GM23248 (cell line): ENCODE results near the gene MITF. TPM values are rescaled to one million over a fixed set of nuclear protein-coding genes. Genes with fewer than 3 reads are reported as not detected.
A peak's percentile ranks its signal among the peaks of the same experiment; 100 is the strongest.

Experiments used
- DNase-seq: peaks from one replicate; pipeline ENCODE4 v3.0.0-alpha.2; 2015
- H2AFZ ChIP-seq: fragments of 200-600 bp; sonication (generic); 2 replicates; pipeline ENCODE4 v1.6.1; 2016; ENCODE audit warnings: antibody characterized with exemption
- H3F3A ChIP-seq: fragments of 200-600 bp; sonication (generic); 2 replicates; pipeline ENCODE4 v1.6.1; 2016; ENCODE audit warnings: mild to moderate bottlenecking, antibody characterized with exemption, mixed run types; ENCODE audit not compliant: insufficient read depth
- H3K27ac ChIP-seq: fragments of 200-600 bp; sonication (generic); 2 replicates; pipeline ENCODE4 v1.5.1; 2016; ENCODE audit warnings: mild to moderate bottlenecking
- H3K27me3 ChIP-seq: fragments of 200-600 bp; sonication (generic); replicated peaks from 2 replicates; pipeline ENCODE4 v1.6.1; 2016; ENCODE audit warnings: mild to moderate bottlenecking; ENCODE audit not compliant: insufficient read depth
- H3K36me3 ChIP-seq: fragments of 200-600 bp; sonication (generic); 2 replicates; pipeline ENCODE4 v1.6.1; 2016; ENCODE audit warnings: low read depth, mild to moderate bottlenecking
- H3K4me1 ChIP-seq: fragments of 200-600 bp; sonication (generic); 2 replicates; pipeline ENCODE4 v1.6.1; 2016; ENCODE audit warnings: mild to moderate bottlenecking; ENCODE audit not compliant: insufficient read depth
- H3K4me2 ChIP-seq: fragments of 200-600 bp; sonication (generic); one replicate; pipeline ENCODE4 v1.6.1; 2016; ENCODE audit warnings: mild to moderate bottlenecking; ENCODE audit not compliant: unreplicated experiment
- H3K4me3 ChIP-seq: fragments of 200-600 bp; sonication (generic); 2 replicates; pipeline ENCODE4 v1.5.1; 2016; ENCODE audit warnings: mild to moderate bottlenecking
- H3K79me2 ChIP-seq: fragments of 200-600 bp; sonication (generic); 2 replicates; pipeline ENCODE4 v1.6.1; 2016; ENCODE audit warnings: mild to moderate bottlenecking; ENCODE audit not compliant: insufficient read depth
- H3K9ac ChIP-seq: fragments of 200-600 bp; sonication (generic); 2 replicates; pipeline ENCODE4 v1.6.1; 2016; ENCODE audit warnings: mild to moderate bottlenecking
- H3K9me2 ChIP-seq: fragments of 200-600 bp; sonication (generic); 2 replicates; pipeline ENCODE4 v1.6.1; 2016; ENCODE audit warnings: mixed run types, mild to moderate bottlenecking, moderate library complexity; ENCODE audit not compliant: insufficient read depth
- H3K9me3 ChIP-seq: fragments of 200-600 bp; sonication (generic); one replicate; pipeline ENCODE4 v1.6.1; 2017; ENCODE audit warnings: low read depth
- H4K20me1 ChIP-seq: fragments of 200-600 bp; sonication (generic); 2 replicates; pipeline ENCODE4 v1.6.0; 2016; ENCODE audit not compliant: insufficient read depth
- EZH2 ChIP-seq: fragments of 200-600 bp; sonication (generic); IDR thresholded peaks from 2 replicates; pipeline ENCODE4 v1.6.1; 2018; ENCODE audit warnings: antibody characterized with exemption, mild to moderate bottlenecking; ENCODE audit not compliant: insufficient read depth, poor library complexity, severe bottlenecking
- EZH2phosphoT487 ChIP-seq: fragments of 200-600 bp; sonication (generic); IDR thresholded peaks from 2 replicates; pipeline ENCODE4 v1.6.1; 2018; ENCODE audit warnings: antibody characterized with exemption, moderate library complexity, mild to moderate bottlenecking, low read depth; ENCODE audit not compliant: insufficient read depth
- WGBS, 2 experiments: methylation state at CpG; one replicate each; pipeline ENCODE4 v1.1.6; 2015 to 2017; ENCODE audit warnings: low lambda C conversion rate in 2 of 2, low coverage in 1 of 2; ENCODE audit errors: missing lambda C conversion rate in 2 of 2; 5-methylcytosine and 5-hydroxymethylcytosine counted together
- in situ Hi-C: fragments of 300-500 bp; cut with MboI; formaldehyde crosslinking; loops from 2 replicates; pipeline ENCODE4 v1.15.0; 2020
- polyA plus RNA-seq: library from polyadenylated mRNA; unstranded; fragments of >200 nt; fragmentation: Nextera tagmentation; extraction: Ambion mirVana; gene quantifications from 2 replicates; pipeline ENCODE4 v1.2.1, GENCODE V29; 2016
- total RNA-seq: library from RNA; depleted of rRNA; stranded (reverse); fragments of >200 nt; shearing (Covaris generic); gene quantifications from 2 replicates; pipeline ENCODE4 v1.2.3, GENCODE V29; 2014; rRNA removed

Gene MITF
- 0.38 and 0.86 TPM in 2 replicates for total RNA-seq
- 2.0 and 2.1 TPM in 2 replicates for polyA plus RNA-seq

GRCh38 chr3:69739204-69740102 lies at the start of gene MITF:
Gene MITF (plus strand): TSS chr3:69739464. CDS start chr3:69739598, 134 bp downstream.
- H3K27me3 ChIP-seq: peaks cover 38% of the 10 kb centered on the region

GRCh38 chr3:69691860-69692259 lies 47.4 kb upstream of the MITF start:
- Histone ChIP-seq H2AFZ (no peak overlapping the region), H3K9ac (no peak overlapping the region), H4K20me1 (no peaks in the 10 kb centered on the region), H3K9me3 (no peaks in the 10 kb centered on the region), H3K27me3 (peaks cover 36% of the 10 kb centered on the region), H3K79me2 (no peaks in the 10 kb centered on the region), H3K27ac (no peak overlapping the region), H3K4me2 (no peak overlapping the region), H3K9me2 (no peaks in the 10 kb centered on the region), H3K36me3 (no peaks in the 10 kb centered on the region), H3K4me3 (no peak overlapping the region), H3K4me1 (peaks cover 5% of the 10 kb centered on the region), H3F3A (peaks cover 5% of the 10 kb centered on the region)
- WGBS, 2 experiments: 68 to 78% methylated on average over 4 of the region's 4 CpGs
- in situ Hi-C loops: loop anchor here (25.0 kb wide), 2 partner anchors 170 to 245 kb away; no protein-coding TSS in a partner anchor
- no peak for DNase-seq
- TF ChIP-seq EZH2phosphoT487: no peak
- no peak for TF ChIP-seq EZH2

More at GRCh38 chr3:69739204-69740102, at the start of gene MITF:
- H3K9ac ChIP-seq: peak within 1 kb of the TSS; percentile 61
- H3K4me3 ChIP-seq: peak within 1 kb of the TSS; percentile 94
- no peak within 1 kb of the TSS for H3K27ac ChIP-seq
- no peaks in the 10 kb centered on the region for H3K4me1 ChIP-seq
- DNase-seq: peak; percentile 97
- in situ Hi-C loops: no loop called here
- peak within 1 kb of the TSS; percentile 99 for H3K4me2 ChIP-seq
- 1 to 2% methylated on average over 57 to 69 of the region's 81 CpGs for WGBS, 2 experiments
- no peaks in the 10 kb centered on the region for H3K9me2 ChIP-seq
- no peaks in the 10 kb centered on the region for H3K9me3 ChIP-seq
- no peaks in the 10 kb centered on the region for H3K36me3 ChIP-seq
- H2AFZ ChIP-seq: peak within 1 kb of the TSS; percentile 98
- TF ChIP-seq EZH2phosphoT487 (no peak), EZH2 (no peak)
- 0 out of 2 replicates have a peak, but pooled peaks cover 13% of the 10 kb centered on the region for H3F3A ChIP-seq
- H3K79me2 ChIP-seq: no peaks in the 10 kb centered on the region
- no peaks in the 10 kb centered on the region for H4K20me1 ChIP-seq

GRCh38 chr3:69692761-69693160 lies 46.5 kb upstream of the MITF start:
- H3K27me3 ChIP-seq: peaks cover 36% of the 10 kb centered on the region
- WGBS, 2 experiments: 84 to 95% methylated on average over 2 of the region's 2 CpGs
- H3F3A ChIP-seq: no peaks in the 10 kb centered on the region
- H2AFZ ChIP-seq: no peak overlapping the region
- no peaks in the 10 kb centered on the region for H3K9me2 ChIP-seq
- H3K9ac ChIP-seq: no peak overlapping the region
- in situ Hi-C loops: loop anchor here (25.0 kb wide), 2 partner anchors 170 to 245 kb away; no protein-coding TSS in a partner anchor
- no peaks in the 10 kb centered on the region for H4K20me1 ChIP-seq
- no peak for DNase-seq
- no peaks in the 10 kb centered on the region for H3K79me2 ChIP-seq
- TF ChIP-seq EZH2phosphoT487 (no peak), EZH2 (no peak)
- no peaks in the 10 kb centered on the region for H3K36me3 ChIP-seq
- no peak overlapping the region for H3K4me3 ChIP-seq
- no peaks in the 10 kb centered on the region for H3K9me3 ChIP-seq
- H3K27ac ChIP-seq: no peak overlapping the region
- H3K4me2 ChIP-seq: no peak overlapping the region
- peaks cover 3% of the 10 kb centered on the region; the same call in 1 of the 2 replicates for H3K4me1 ChIP-seq

- Histone ChIP-seq H2AFZ (no peak overlapping the region), H3K4me2 (no peak overlapping the region), H3K9me3 (no peaks in the 10 kb centered on the region), H3K9ac (no peak overlapping the region), H3K4me3 (no peak overlapping the region), H3K27me3 (peaks cover 13% of the 10 kb centered on the region), H3F3A (no peaks in the 10 kb centered on the region), H3K79me2 (no peaks in the 10 kb centered on the region), H3K4me1 (peaks cover 8% of the 10 kb centered on the region; the same call in 1 of the 2 replicates), H3K27ac (no peak overlapping the region), H3K9me2 (no peaks in the 10 kb centered on the region), H4K20me1 (no peaks in the 10 kb centered on the region), H3K36me3 (no peaks in the 10 kb centered on the region)
- WGBS, 2 experiments: 74 to 78% methylated on average over 2 of the region's 2 CpGs
- DNase-seq: no peak
- no peak for TF ChIP-seq EZH2phosphoT487
- no peak for TF ChIP-seq EZH2
- in situ Hi-C loops: loop anchor here (25.0 kb wide), 2 partner anchors 167 to 242 kb away; no protein-coding TSS in a partner anchor
These were observed 43.8 kb upstream of the MITF start for GRCh38 chr3:69695443-69695842.
